GM18507 (cell line): ENCODE results near the gene VIPR1.

Experiments used
- DNase-seq: peaks from one replicate; pipeline ENCODE4 v3.0.0; 2011; ENCODE audit warnings: low read depth; ENCODE audit not compliant: insufficient read length; ENCODE audit errors: extremely low spot score
- FAIRE-seq: peaks from 2 replicates; lab custom pipeline; 2011; peaks lifted over from hg19 to GRCh38; lab: Jason Lieb, UNC

VIPR1 gene

GRCh38 chr3:42526616-42527367 lies 24.3 kb downstream of the VIPR1 start:
- DNase-seq: no peak
- FAIRE-seq: no peak

- no peak for DNase-seq
- no peak for FAIRE-seq
These were observed 25.0 kb downstream of the VIPR1 start for GRCh38 chr3:42527368-42527917.

- no peak for DNase-seq
- no peak for FAIRE-seq
These were observed 27.0 kb downstream of the VIPR1 start for GRCh38 chr3:42529468-42529867.

- FAIRE-seq: no peak
These were observed 27.6 kb downstream of the VIPR1 start for GRCh38 chr3:42530073-42530472.

GRCh38 chr3:42531470-42531869 lies 29.0 kb downstream of the VIPR1 start:
- no peak for FAIRE-seq

More at GRCh38 chr3:42530073-42530472, 27.6 kb downstream of the VIPR1 start:
- no peak for DNase-seq

GRCh38 chr3:42532229-42532628 lies 29.8 kb downstream of the VIPR1 start:
- FAIRE-seq: no peak

More at GRCh38 chr3:42531470-42531869, 29.0 kb downstream of the VIPR1 start:
- DNase-seq: no peak

GRCh38 chr3:42533161-42533897 lies 30.9 kb downstream of the VIPR1 start:
- FAIRE-seq (no peak), DNase-seq (no peak)

More at GRCh38 chr3:42532229-42532628, 29.8 kb downstream of the VIPR1 start:
- DNase-seq: no peak

GRCh38 chr3:42535981-42536784 lies 33.7 kb downstream of the VIPR1 start:
- DNase-seq (no peak), FAIRE-seq (peak; percentile 70)

- FAIRE-seq (no peak), DNase-seq (no peak)
These were observed 34.9 kb downstream of the VIPR1 start for GRCh38 chr3:42537350-42537749.

GRCh38 chr3:42539871-42540714 lies 37.6 kb downstream of the VIPR1 start:
- peak; percentile 71 for FAIRE-seq

GRCh38 chr3:42541079-42541478 lies 38.6 kb downstream of the VIPR1 start:
- DNase-seq (no peak), FAIRE-seq (no peak)

More at GRCh38 chr3:42539871-42540714, 37.6 kb downstream of the VIPR1 start:
- DNase-seq: peak; percentile 59

- DNase-seq: no peak
- no peak for FAIRE-seq
These were observed 42.2 kb downstream of the VIPR1 start for GRCh38 chr3:42544492-42545283.

- FAIRE-seq (no peak), DNase-seq (no peak)
These were observed 42.9 kb downstream of the VIPR1 start for GRCh38 chr3:42545284-42545900.

- no peak for DNase-seq
These were observed 44.3 kb downstream of the VIPR1 start for GRCh38 chr3:42546691-42547213.

GRCh38 chr3:42547401-42547945 lies 45.0 kb downstream of the VIPR1 start:
- peak; percentile 78 for FAIRE-seq
- peak; percentile 43 for DNase-seq

More at GRCh38 chr3:42546691-42547213, 44.3 kb downstream of the VIPR1 start:
- no peak for FAIRE-seq

GRCh38 chr3:42549131-42549530 lies 46.7 kb downstream of the VIPR1 start:
- FAIRE-seq (no peak), DNase-seq (no peak)

- no peak for FAIRE-seq
- DNase-seq: no peak
These were observed 47.8 kb downstream of the VIPR1 start for GRCh38 chr3:42550250-42550649.
